GM21737 (cell line): ENCODE results near the gene P3H3.
"Not testable (repeated sequence)": the region's sequence is repeated elsewhere in the genome, so short reads cannot be mapped to it uniquely, and the experiment has no call there.

Experiments
- ATAC-seq: cut with Tn5 transposase; IDR thresholded peaks from one replicate; pipeline ENCODE4 v1.9.1; 2021; ENCODE audit warnings: mild to moderate bottlenecking, moderate library complexity; ENCODE audit not compliant: unreplicated experiment

P3H3 gene

DNA sequence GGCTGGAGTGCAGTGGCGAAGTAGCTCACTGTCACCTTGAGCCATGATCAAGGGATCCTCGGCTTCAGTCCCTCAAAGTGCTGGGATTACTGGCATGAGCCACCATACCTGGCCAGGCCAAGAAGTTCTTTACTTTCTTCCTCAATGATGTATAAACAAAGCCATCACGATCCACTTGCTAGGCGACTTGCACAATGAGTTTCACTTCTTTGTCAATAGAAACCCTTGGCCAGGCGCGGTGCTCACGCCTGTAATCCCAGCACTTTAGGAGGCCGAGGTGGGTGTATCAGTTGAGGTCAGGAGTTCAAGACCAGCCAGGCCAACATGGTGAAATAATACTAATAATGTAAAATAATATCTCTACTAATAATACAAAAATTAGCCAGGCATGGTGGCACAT lies 59.3 kb downstream of the P3H3 start:
- ATAC-seq: no peak

DNA sequence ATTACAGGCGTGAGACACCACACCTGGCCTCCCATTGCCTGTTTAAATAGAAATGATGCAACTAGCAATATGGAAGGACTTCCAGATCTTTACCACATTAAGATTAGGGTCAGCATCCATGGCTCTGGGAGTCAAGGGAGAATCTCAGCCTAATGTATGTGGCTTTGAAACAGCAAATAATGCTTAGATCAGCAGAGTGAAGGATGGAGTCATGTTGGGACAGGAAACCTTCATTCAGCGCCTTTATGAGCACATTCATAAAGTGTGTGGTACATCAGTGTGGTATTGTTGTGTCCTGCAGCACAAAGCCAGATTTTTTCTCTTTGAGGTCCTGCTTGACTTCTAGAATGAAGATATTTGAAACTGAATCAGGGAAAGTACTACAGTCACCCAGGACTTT lies 60.2 kb downstream of the P3H3 start:
- no peak for ATAC-seq

DNA sequence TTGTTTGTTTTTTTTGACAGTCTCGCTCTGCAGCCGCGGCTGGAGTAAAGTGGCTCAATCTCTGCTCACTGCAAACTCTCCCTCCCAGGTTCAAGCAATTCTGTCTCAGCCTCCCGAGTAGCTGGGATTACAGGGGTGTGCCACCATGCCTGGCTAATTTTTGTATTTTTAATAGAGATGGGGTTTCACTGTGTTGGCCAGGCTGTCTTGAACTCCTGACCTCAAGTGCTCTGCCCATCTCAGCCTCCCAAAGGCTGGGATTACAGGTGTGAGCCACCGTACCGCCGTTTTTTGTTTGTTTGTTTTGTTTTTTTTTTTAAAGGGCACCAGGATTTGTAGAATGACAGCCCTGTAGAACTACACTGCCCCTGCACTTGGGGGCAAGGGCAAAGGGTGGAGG lies 60.6 kb downstream of the P3H3 start:
- not testable (repeated sequence) for ATAC-seq
